GM12878 (cell line): ENCODE results near the gene DIPK1A. TPM values are rescaled to one million over a fixed set of nuclear protein-coding genes. Genes with fewer than 3 reads are reported as not detected.
A peak's percentile ranks its signal among the peaks of the same experiment; 100 is the strongest.

Experiments
- ATAC-seq: fragments of 200-7000 bp; cut with Tn5 transposase; 3 replicates; pipeline ENCODE4 v1.9.1; 2020; ENCODE audit warnings: mild to moderate bottlenecking, moderate library complexity
- BruUV-seq: library from RNA; stranded (reverse); fragments of 400-500 nt; replicated peaks from 2 replicates; lab custom pipeline; 2021; lab: Mats Ljungman, UMichigan
- CTCF ChIA-PET: fragments of 300-600 bp; sonication (Branson Sonifier 250); formaldehyde crosslinking; extraction: SDS; loops from one replicate; lab custom pipeline; 2021; ENCODE audit warnings: inconsistent platforms; lab: Yijun Ruan, JAX
- POLR2A ChIA-PET: fragments of 350-600 bp; formaldehyde crosslinking; extraction: SDS; loops from one replicate; lab custom pipeline; 2021; ENCODE audit warnings: inconsistent platforms; lab: Charles Lee
- RAD21 ChIA-PET: fragments of 300-600 bp; sonication (Branson Sonifier 250); formaldehyde crosslinking; loops from one replicate; lab custom pipeline; 2023; ENCODE audit warnings: antibody characterized with exemption; ENCODE audit not compliant: unreplicated experiment; lab: Charles Lee
- SMC1A ChIA-PET: fragments of 300-600 bp; sonication (Branson Sonifier 250); formaldehyde crosslinking; loops from one replicate; lab custom pipeline; 2023; ENCODE audit not compliant: unreplicated experiment, uncharacterized antibody; lab: Charles Lee
- DNase-seq: peaks from one replicate; pipeline ENCODE4 v3.0.0-alpha.2; 2011; ENCODE audit warnings: low read depth, low spot score
- FAIRE-seq: peaks from 3 replicates; lab custom pipeline; 2011; peaks lifted over from hg19 to GRCh38; lab: Jason Lieb, UNC
- H2AFZ ChIP-seq: 2 replicates; pipeline ENCODE4 v1.6.0; 2011; ENCODE audit warnings: low read depth, low read length, control low read depth; ENCODE audit not compliant: control insufficient read depth
- H3K27ac ChIP-seq: 2 replicates; pipeline ENCODE4 v1.5.1; 2011; ENCODE audit warnings: control low read depth; ENCODE audit not compliant: control insufficient read depth, insufficient read depth
- H3K27me3 ChIP-seq, 2 experiments: replicated peaks in 1 of 2; 2 replicates each; pipeline versions ENCODE4 v1.6.0 to v1.6.1; 2011; ENCODE audit warnings: low read length in 1 of 2; ENCODE audit not compliant: control insufficient read depth in 2 of 2, insufficient read depth in 2 of 2
- H3K36me3 ChIP-seq, 2 experiments: 2 replicates each; pipeline ENCODE4 v1.5.1; 2011; ENCODE audit warnings: low read length in 1 of 2; ENCODE audit not compliant: control insufficient read depth in 2 of 2, insufficient read depth in 2 of 2
- H3K4me1 ChIP-seq: 2 replicates; pipeline ENCODE4 v1.6.1; 2011; ENCODE audit warnings: mild to moderate bottlenecking, low read length, moderate library complexity, mixed read lengths; ENCODE audit not compliant: control insufficient read depth, insufficient read depth
- H3K4me2 ChIP-seq: 2 replicates; pipeline ENCODE4 v1.6.0; 2011; ENCODE audit warnings: control low read depth; ENCODE audit not compliant: control insufficient read depth, insufficient read depth
- H3K4me3 ChIP-seq: fragments of 200-600 bp; sonication (generic); 2 replicates; pipeline ENCODE4 v1.5.1; 2016
- H3K79me2 ChIP-seq: 2 replicates; pipeline ENCODE4 v1.6.0; 2011; ENCODE audit warnings: low read length; ENCODE audit not compliant: control insufficient read depth, insufficient read depth
- H3K9ac ChIP-seq: 2 replicates; pipeline ENCODE4 v1.8.0; 2011; ENCODE audit warnings: low read length, control low read depth, mixed read lengths; ENCODE audit not compliant: control insufficient read depth, insufficient read depth
- H3K9me3 ChIP-seq: replicated peaks from 3 replicates; pipeline ENCODE4 v1.5.1; 2011; ENCODE audit warnings: mild to moderate bottlenecking, low read length; ENCODE audit not compliant: control insufficient read depth, insufficient read depth
- H4K20me1 ChIP-seq: 2 replicates; pipeline ENCODE4 v1.6.0; 2011; ENCODE audit not compliant: control insufficient read depth, insufficient read depth
- EGR1 ChIP-seq, 2 experiments: IDR thresholded peaks; 1 replicate in 1 of 2; 2 replicates in 1 of 2; pipeline ENCODE4 v1.6.1; 2011 to 2012; ENCODE audit warnings: low read depth in 2 of 2, low read length in 2 of 2, borderline replicate concordance in 1 of 2, mild to moderate bottlenecking in 1 of 2, moderate library complexity in 1 of 2
- FOS ChIP-seq: IDR thresholded peaks from 3 replicates; pipeline ENCODE4 v1.6.1; 2011; ENCODE audit warnings: borderline replicate concordance; ENCODE audit not compliant: insufficient read length; ENCODE audit errors: extremely low read depth
- LARP7 ChIP-seq: fragments of 450-650 bp; IDR thresholded peaks from 2 replicates; pipeline ENCODE4 v1.6.1; 2017; ENCODE audit warnings: mild to moderate bottlenecking
- MTA3 ChIP-seq: IDR thresholded peaks from 2 replicates; pipeline ENCODE4 v1.6.1; 2012; ENCODE audit warnings: low read length, inconsistent platforms, borderline replicate concordance
- SP1 ChIP-seq: IDR thresholded peaks from one replicate; pipeline ENCODE4 v1.6.1; 2011; ENCODE audit warnings: low read depth, low read length
- SPI1 ChIP-seq: IDR thresholded peaks from 2 replicates; pipeline ENCODE4 v1.6.1; 2011; ENCODE audit warnings: low read depth, mild to moderate bottlenecking, low read length, moderate library complexity, borderline replicate concordance; ENCODE audit not compliant: insufficient read depth
- WRNIP1 ChIP-seq: IDR thresholded peaks from 2 replicates; pipeline ENCODE4 v1.6.1; 2011; ENCODE audit warnings: low read depth, low read length, improper control_type of control experiment, borderline replicate concordance
- WGBS: methylation state at CpG from one replicate; pipeline ENCODE4 v1.1.6; 2016; ENCODE audit warnings: low lambda C conversion rate; ENCODE audit not compliant: insufficient replicate concordance, insufficient coverage; ENCODE audit errors: missing lambda C conversion rate; 5-methylcytosine and 5-hydroxymethylcytosine counted together
- in situ Hi-C: fragments of 300-500 bp; cut with MboI; formaldehyde crosslinking; loops from 9 replicates; pipeline ENCODE4 v1.14.3; 2018; ENCODE audit warnings: mixed read lengths
- intact Hi-C: fragments of 100-400 bp; cut with micrococcal nuclease; formaldehyde crosslinking; loops from one replicate; pipeline ENCODE4 v1.14.2; 2022; ENCODE audit not compliant: unreplicated experiment
- polyA plus RNA-seq, 11 experiments: library from polyadenylated mRNA; depleted of rRNA in 4 of 11; unstranded in 6 of 11; stranded (reverse) in 5 of 11; fragments of >200 nt; fragmentation: Nextera tagmentation in 4 of 11; fragmentation: Illumina TruSeq in 1 of 11; extraction: Ambion mirVana in 4 of 11; extraction: Trizol in 1 of 11; gene quantifications; 1 replicate in 1 of 11; 2 replicates in 10 of 11; pipeline versions ENCODE4 v1.2.1 to v1.2.3, GENCODE V29; 2011 to 2016; ENCODE audit warnings: inconsistent platforms in 2 of 11, missing spikeins in 2 of 11, low read depth in 1 of 11
- total RNA-seq, 4 experiments: library from RNA; depleted of rRNA in 3 of 4; stranded (reverse); fragments of >200 nt in 3 of 4; fragmentation: Illumina TruSeq in 1 of 4; extraction: Trizol in 1 of 4; gene quantifications; 2 replicates each; pipeline versions ENCODE4 v1.2.1 to v1.2.3, GENCODE V29; 2013 to 2021
- TF ChIP-seq, protein P1 (sequence below): fragments of 450-650 bp; IDR thresholded peaks from 2 replicates; pipeline ENCODE4 v1.6.1; 2017; ENCODE audit warnings: borderline replicate concordance
- TF ChIP-seq, protein P2 (sequence below): fragments of 450-650 bp; IDR thresholded peaks from 2 replicates; pipeline ENCODE4 v1.6.1; 2016; ENCODE audit warnings: mild to moderate bottlenecking
- TF ChIP-seq, protein P3 (sequence below): fragments of 450-650 bp; IDR thresholded peaks from 2 replicates; pipeline ENCODE4 v1.6.1; 2017; ENCODE audit warnings: antibody characterized with exemption, mild to moderate bottlenecking, moderate library complexity

DIPK1A gene
- total and polyA plus RNA-seq, 10 of the 15 experiments (the other 5 are each of a cell fraction or from before 2014, with no cell fraction given) = 4.9 to 15.0 (median 9.7) TPM

DNA sequence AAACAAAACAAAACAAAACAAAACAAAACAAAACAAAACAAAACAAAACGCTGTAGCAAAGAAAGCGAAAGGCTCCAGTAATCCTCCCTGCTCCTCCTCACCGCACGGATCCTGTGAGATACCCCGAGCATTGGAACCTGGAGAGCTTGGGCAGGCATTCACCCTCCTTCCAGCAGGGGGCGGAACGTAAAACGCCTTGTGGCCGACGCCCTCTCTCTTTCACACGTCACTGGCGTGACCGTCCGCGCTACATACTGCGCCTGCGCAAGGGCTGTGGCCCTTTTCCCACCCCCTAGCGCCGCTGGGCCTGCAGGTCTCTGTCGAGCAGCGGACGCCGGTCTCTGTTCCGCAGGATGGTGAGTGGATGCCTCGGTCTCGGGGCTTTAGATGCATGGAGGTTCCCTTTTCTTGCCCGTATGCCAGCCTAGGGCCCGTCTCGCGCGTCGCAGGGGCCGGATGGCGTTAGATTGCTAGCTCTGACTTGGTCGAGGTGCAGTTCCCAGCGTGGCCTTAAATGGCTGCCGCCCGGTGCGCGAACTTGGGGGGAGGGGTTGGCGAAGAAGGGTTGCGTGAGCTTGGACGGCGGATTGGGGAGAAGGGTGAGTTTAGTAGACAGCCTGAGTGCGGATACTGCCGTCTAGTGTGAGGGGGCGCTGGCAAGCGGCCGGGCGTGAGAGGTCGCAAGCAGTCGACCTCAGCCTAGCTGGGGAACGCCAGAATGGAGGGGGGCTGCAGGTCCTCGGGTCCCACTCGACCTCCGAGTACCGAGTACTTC is 129.3 kb downstream of the DIPK1A start, which contains the start of gene RPL5:
Gene RPL5 (plus strand): TSS at position 279 of the 775 bp plus-strand sequence. CDS start 75 bp downstream, at position 354.
- H3K36me3 ChIP-seq = peaks cover 3 to 23% of the 10 kb centered on the region in 2 experiments; a peak in 3 of 4 replicates
- peak within 1 kb of the TSS; percentile 88 for H2AFZ ChIP-seq
- WGBS = 1% methylated on average over 57 of the region's 57 CpGs
- in situ Hi-C loops (no loop called here), intact Hi-C loops (loop anchor here (2.0 to 10.0 kb wide), 4 partner anchors 21 to 535 kb away; partner anchors contain the start of genes DR1, GLMN and RPAP2)
- H3K27ac ChIP-seq = peak within 1 kb of the TSS; percentile 95
- RAD21 ChIA-PET = interaction anchor here (0.8 to 1.9 kb wide), 6 partner anchors 83 to 230 kb away, joined by 3 to 7 read pairs (median 5); partner anchors contain the start of gene DIPK1A
- FAIRE-seq = peak; percentile 93
- no peaks in the 10 kb centered on the region for H3K4me1 ChIP-seq
- POLR2A ChIA-PET = interaction anchor here (0.6 to 1.5 kb wide), 11 partner anchors 9 to 1791 kb away, joined by 3 to 6 read pairs (median 4); no protein-coding TSS in a partner anchor
- peak within 1 kb of the TSS; percentile 94 for H3K9ac ChIP-seq
- no peaks in the 10 kb centered on the region for H3K9me3 ChIP-seq
- CTCF ChIA-PET = interaction anchor here (0.7 to 2.5 kb wide), 25 partner anchors 10 to 522 kb away, joined by 3 to 14 read pairs (median 3); partner anchors contain the start of gene DIPK1A
- peak within 1 kb of the TSS; percentile 97 for H3K4me3 ChIP-seq
- H3K27me3 ChIP-seq = no peaks in the 10 kb centered on the region
- BruUV-seq = no TSS peak
- peak; percentile 96 for DNase-seq
- peaks cover 52% of the 10 kb centered on the region for H3K79me2 ChIP-seq
- peak within 1 kb of the TSS; percentile 85 for H3K4me2 ChIP-seq
- H4K20me1 ChIP-seq = no peaks in the 10 kb centered on the region; the same call in 1 of the 2 replicates
- SMC1A ChIA-PET = interaction anchor here (0.9 to 1.6 kb wide), 8 partner anchors 107 to 182 kb away, joined by 3 to 4 read pairs (median 3); no protein-coding TSS in a partner anchor
- peak; percentile 89 for ATAC-seq
- TF ChIP-seq WRNIP1 (peak; percentile 67; the same call in 1 of the 2 replicates), LARP7 (peak; percentile 99), EGR1 (IDR thresholded peaks at IDR 0.05; ENCODE audit: borderline replicate concordance in 1 of 2, low read depth in 2 of 2, low read length in 2 of 2) (peak; percentile 34 to 51; a peak in 2 of 3 replicates), SP1 (peak; percentile 70), FOS (no peak), SPI1 (no peak), MTA3 (no peak; the same call in 1 of the 2 replicates)
- TF ChIP-seq, protein P1, sequence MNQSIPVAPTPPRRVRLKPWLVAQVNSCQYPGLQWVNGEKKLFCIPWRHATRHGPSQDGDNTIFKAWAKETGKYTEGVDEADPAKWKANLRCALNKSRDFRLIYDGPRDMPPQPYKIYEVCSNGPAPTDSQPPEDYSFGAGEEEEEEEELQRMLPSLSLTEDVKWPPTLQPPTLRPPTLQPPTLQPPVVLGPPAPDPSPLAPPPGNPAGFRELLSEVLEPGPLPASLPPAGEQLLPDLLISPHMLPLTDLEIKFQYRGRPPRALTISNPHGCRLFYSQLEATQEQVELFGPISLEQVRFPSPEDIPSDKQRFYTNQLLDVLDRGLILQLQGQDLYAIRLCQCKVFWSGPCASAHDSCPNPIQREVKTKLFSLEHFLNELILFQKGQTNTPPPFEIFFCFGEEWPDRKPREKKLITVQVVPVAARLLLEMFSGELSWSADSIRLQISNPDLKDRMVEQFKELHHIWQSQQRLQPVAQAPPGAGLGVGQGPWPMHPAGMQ = no peak
- TF ChIP-seq, protein P2, sequence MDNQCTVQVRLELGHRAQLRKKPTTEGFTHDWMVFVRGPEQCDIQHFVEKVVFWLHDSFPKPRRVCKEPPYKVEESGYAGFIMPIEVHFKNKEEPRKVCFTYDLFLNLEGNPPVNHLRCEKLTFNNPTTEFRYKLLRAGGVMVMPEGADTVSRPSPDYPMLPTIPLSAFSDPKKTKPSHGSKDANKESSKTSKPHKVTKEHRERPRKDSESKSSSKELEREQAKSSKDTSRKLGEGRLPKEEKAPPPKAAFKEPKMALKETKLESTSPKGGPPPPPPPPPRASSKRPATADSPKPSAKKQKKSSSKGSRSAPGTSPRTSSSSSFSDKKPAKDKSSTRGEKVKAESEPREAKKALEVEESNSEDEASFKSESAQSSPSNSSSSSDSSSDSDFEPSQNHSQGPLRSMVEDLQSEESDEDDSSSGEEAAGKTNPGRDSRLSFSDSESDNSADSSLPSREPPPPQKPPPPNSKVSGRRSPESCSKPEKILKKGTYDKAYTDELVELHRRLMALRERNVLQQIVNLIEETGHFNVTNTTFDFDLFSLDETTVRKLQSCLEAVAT = peak; percentile 98
- TF ChIP-seq, protein P3, sequence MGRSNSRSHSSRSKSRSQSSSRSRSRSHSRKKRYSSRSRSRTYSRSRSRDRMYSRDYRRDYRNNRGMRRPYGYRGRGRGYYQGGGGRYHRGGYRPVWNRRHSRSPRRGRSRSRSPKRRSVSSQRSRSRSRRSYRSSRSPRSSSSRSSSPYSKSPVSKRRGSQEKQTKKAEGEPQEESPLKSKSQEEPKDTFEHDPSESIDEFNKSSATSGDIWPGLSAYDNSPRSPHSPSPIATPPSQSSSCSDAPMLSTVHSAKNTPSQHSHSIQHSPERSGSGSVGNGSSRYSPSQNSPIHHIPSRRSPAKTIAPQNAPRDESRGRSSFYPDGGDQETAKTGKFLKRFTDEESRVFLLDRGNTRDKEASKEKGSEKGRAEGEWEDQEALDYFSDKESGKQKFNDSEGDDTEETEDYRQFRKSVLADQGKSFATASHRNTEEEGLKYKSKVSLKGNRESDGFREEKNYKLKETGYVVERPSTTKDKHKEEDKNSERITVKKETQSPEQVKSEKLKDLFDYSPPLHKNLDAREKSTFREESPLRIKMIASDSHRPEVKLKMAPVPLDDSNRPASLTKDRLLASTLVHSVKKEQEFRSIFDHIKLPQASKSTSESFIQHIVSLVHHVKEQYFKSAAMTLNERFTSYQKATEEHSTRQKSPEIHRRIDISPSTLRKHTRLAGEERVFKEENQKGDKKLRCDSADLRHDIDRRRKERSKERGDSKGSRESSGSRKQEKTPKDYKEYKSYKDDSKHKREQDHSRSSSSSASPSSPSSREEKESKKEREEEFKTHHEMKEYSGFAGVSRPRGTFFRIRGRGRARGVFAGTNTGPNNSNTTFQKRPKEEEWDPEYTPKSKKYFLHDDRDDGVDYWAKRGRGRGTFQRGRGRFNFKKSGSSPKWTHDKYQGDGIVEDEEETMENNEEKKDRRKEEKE = no peak
